Mucosa of gallbladder (tissue), 1 donor: ENCODE measurements around the gene EML6. TPM values are rescaled to one million over a fixed set of nuclear protein-coding genes. Genes with fewer than 3 reads are reported as not detected.
A peak's percentile ranks its signal among the peaks of the same experiment; 100 is the strongest.
"Not testable (repeated sequence)": the region's sequence is repeated elsewhere in the genome, so short reads cannot be mapped to it uniquely, and the experiment has no call there.

Experiments used
- DNase-seq: peaks from one replicate; pipeline ENCODE4 v3.0.0-alpha.2; 2020; ENCODE audit warnings: low spot score
- total RNA-seq: library from RNA; stranded (reverse); gene quantifications from one replicate; pipeline ENCODE4 v1.2.1, GENCODE V29; 2021
- donor health status: DM: no; HTN: no; CAD: no.

The EML6 gene
- total RNA-seq, 1 donor from 2014 or later = 2.1 TPM

GRCh38 chr2:54964271-54964670 lies 240.8 kb downstream of the EML6 start:
- DNase-seq = no peak

GRCh38 chr2:54964816-54965215 lies 241.4 kb downstream of the EML6 start:
- DNase-seq = no peak

- no peak for DNase-seq
Measured at GRCh38 chr2:54965425-54965824, 242.0 kb downstream of the EML6 start.

GRCh38 chr2:54966165-54966832 lies 242.8 kb downstream of the EML6 start:
- DNase-seq = no peak

- no peak for DNase-seq
Measured at GRCh38 chr2:54966837-54967236, 243.4 kb downstream of the EML6 start.

- no peak for DNase-seq
Measured at GRCh38 chr2:54967269-54967668, 243.8 kb downstream of the EML6 start.

GRCh38 chr2:54967759-54968365 lies 244.4 kb downstream of the EML6 start:
- DNase-seq = no peak

- DNase-seq = no peak
Measured at GRCh38 chr2:54968561-54969218, 245.2 kb downstream of the EML6 start.

- DNase-seq = no peak
Measured at GRCh38 chr2:54969295-54969939, 246.0 kb downstream of the EML6 start.

- no peak for DNase-seq
Measured at GRCh38 chr2:54969940-54970338, 246.5 kb downstream of the EML6 start.

- no peak for DNase-seq
Measured at GRCh38 chr2:54975175-54975574, 251.7 kb downstream of the EML6 start.

- no peak for DNase-seq
Measured at GRCh38 chr2:54975598-54976492, 252.4 kb downstream of the EML6 start.

- DNase-seq = no peak
Measured at GRCh38 chr2:54977149-54977548, 253.7 kb downstream of the EML6 start.

- peak; percentile 47 for DNase-seq
Measured at GRCh38 chr2:54979321-54980044, 256.0 kb downstream of the EML6 start.

- DNase-seq = no peak
Measured at GRCh38 chr2:54981385-54981784, 257.9 kb downstream of the EML6 start.

GRCh38 chr2:54983345-54984220 lies 260.1 kb downstream of the EML6 start:
- DNase-seq = no peak

GRCh38 chr2:54984476-54984875 lies 261.0 kb downstream of the EML6 start:
- no peak for DNase-seq

- no peak for DNase-seq
Measured at GRCh38 chr2:54986264-54986663, 262.8 kb downstream of the EML6 start.

GRCh38 chr2:54988612-54989011 lies 265.1 kb downstream of the EML6 start:
- no peak for DNase-seq

GRCh38 chr2:54990694-54991093 lies 267.2 kb downstream of the EML6 start:
- DNase-seq = not testable (repeated sequence)
